BLaER1 (cell line): ENCODE results near the gene YTHDC1.

Experiments used
- H3K27ac ChIP-seq: shearing (Covaris generic); formaldehyde crosslinking; 2 replicates; pipeline ENCODE4 v1.8.1; 2022
- H3K27me3 ChIP-seq: shearing (Covaris generic); formaldehyde crosslinking; 2 replicates; pipeline ENCODE4 v1.8.1; 2022
- H3K36me3 ChIP-seq: shearing (Covaris generic); formaldehyde crosslinking; 2 replicates; pipeline ENCODE4 v1.8.1; 2022
- H3K4me1 ChIP-seq: shearing (Covaris generic); formaldehyde crosslinking; 2 replicates; pipeline ENCODE4 v1.8.1; 2022
- H3K4me2 ChIP-seq: shearing (Covaris generic); formaldehyde crosslinking; 2 replicates; pipeline ENCODE4 v1.8.1; 2022
- H3K4me3 ChIP-seq: shearing (Covaris generic); formaldehyde crosslinking; 2 replicates; pipeline ENCODE4 v1.8.1; 2022
- H3K9ac ChIP-seq: shearing (Covaris generic); formaldehyde crosslinking; 2 replicates; pipeline ENCODE4 v1.8.1; 2022
- H3K9me3 ChIP-seq: shearing (Covaris generic); formaldehyde crosslinking; 2 replicates; pipeline ENCODE4 v1.8.1; 2022
- H4K20me1 ChIP-seq: shearing (Covaris generic); formaldehyde crosslinking; 2 replicates; pipeline ENCODE4 v1.8.1; 2022
- Cebpa-rat ChIP-seq: shearing (Covaris generic); IDR thresholded peaks from 2 replicates; pipeline ENCODE4 v1.8.1; 2022

Gene YTHDC1

GRCh38 chr4:68338625-68339024, 11.3 kb downstream of the YTHDC1 start:
- Histone ChIP-seq H3K27ac (no peak overlapping the region), H3K27me3 (no peaks in the 10 kb centered on the region), H3K36me3 (peaks cover 49% of the 10 kb centered on the region), H3K4me2 (no peak overlapping the region), H3K9me3 (no peaks in the 10 kb centered on the region), H3K9ac (no peak overlapping the region), H3K4me3 (no peak overlapping the region), H4K20me1 (peaks cover 100% of the 10 kb centered on the region), H3K4me1 (no peaks in the 10 kb centered on the region)
- no peak for TF ChIP-seq Cebpa-rat

GRCh38 chr4:68337522-68337921, 12.4 kb downstream of the YTHDC1 start:
- TF ChIP-seq Cebpa-rat: no peak
- Histone ChIP-seq H3K36me3 (peaks cover 60% of the 10 kb centered on the region), H3K4me2 (no peak overlapping the region), H4K20me1 (peaks cover 100% of the 10 kb centered on the region), H3K4me3 (no peak overlapping the region), H3K27ac (no peak overlapping the region), H3K4me1 (no peaks in the 10 kb centered on the region), H3K27me3 (no peaks in the 10 kb centered on the region), H3K9ac (no peak overlapping the region), H3K9me3 (no peaks in the 10 kb centered on the region)

GRCh38 chr4:68337004-68337403, 12.9 kb downstream of the YTHDC1 start:
- no peak overlapping the region for H3K4me3 ChIP-seq
- H3K27me3 ChIP-seq: no peaks in the 10 kb centered on the region
- no peaks in the 10 kb centered on the region for H3K4me1 ChIP-seq
- H3K9me3 ChIP-seq: no peaks in the 10 kb centered on the region
- H3K36me3 ChIP-seq: peaks cover 62% of the 10 kb centered on the region
- H3K27ac ChIP-seq: no peak overlapping the region
- TF ChIP-seq Cebpa-rat: no peak
- no peak overlapping the region for H3K9ac ChIP-seq
- peaks cover 100% of the 10 kb centered on the region for H4K20me1 ChIP-seq
- no peak overlapping the region for H3K4me2 ChIP-seq

- TF ChIP-seq Cebpa-rat: no peak
- Histone ChIP-seq H3K4me1 (no peaks in the 10 kb centered on the region), H3K27me3 (no peaks in the 10 kb centered on the region), H3K9me3 (no peaks in the 10 kb centered on the region), H3K4me2 (no peak overlapping the region), H3K9ac (no peak overlapping the region), H4K20me1 (peaks cover 98% of the 10 kb centered on the region), H3K27ac (no peak overlapping the region), H3K4me3 (no peak overlapping the region), H3K36me3 (peaks cover 65% of the 10 kb centered on the region)
These were observed 13.4 kb downstream of the YTHDC1 start for GRCh38 chr4:68336530-68336929.

GRCh38 chr4:68326141-68326540, 23.7 kb downstream of the YTHDC1 start:
- H3K27me3 ChIP-seq: no peaks in the 10 kb centered on the region
- H3K9ac ChIP-seq: no peak overlapping the region
- no peak for TF ChIP-seq Cebpa-rat
- no peaks in the 10 kb centered on the region for H3K9me3 ChIP-seq
- no peaks in the 10 kb centered on the region for H3K4me1 ChIP-seq
- peaks cover 93% of the 10 kb centered on the region for H3K36me3 ChIP-seq
- no peak overlapping the region for H3K4me2 ChIP-seq
- H4K20me1 ChIP-seq: peaks cover 68% of the 10 kb centered on the region
- no peak overlapping the region for H3K27ac ChIP-seq
- H3K4me3 ChIP-seq: no peak overlapping the region

GRCh38 chr4:68324519-68325262, 25.2 kb downstream of the YTHDC1 start:
- H3K36me3 ChIP-seq: peaks cover 88% of the 10 kb centered on the region
- H3K9me3 ChIP-seq: no peaks in the 10 kb centered on the region

GRCh38 chr4:68319040-68319439, 30.9 kb downstream of the YTHDC1 start:
- H4K20me1 ChIP-seq: peaks cover 20% of the 10 kb centered on the region
- no peaks in the 10 kb centered on the region for H3K4me1 ChIP-seq
- peaks cover 91% of the 10 kb centered on the region for H3K36me3 ChIP-seq
- H3K4me2 ChIP-seq: no peak overlapping the region
- no peaks in the 10 kb centered on the region for H3K27me3 ChIP-seq
- no peak for TF ChIP-seq Cebpa-rat
- H3K27ac ChIP-seq: no peak overlapping the region
- no peak overlapping the region for H3K9ac ChIP-seq
- H3K4me3 ChIP-seq: no peak overlapping the region
- H3K9me3 ChIP-seq: no peaks in the 10 kb centered on the region

More at GRCh38 chr4:68324519-68325262, 25.2 kb downstream of the YTHDC1 start:
- Histone ChIP-seq H3K4me3 (no peak overlapping the region), H3K4me2 (no peak overlapping the region), H3K27ac (no peak overlapping the region), H4K20me1 (peaks cover 59% of the 10 kb centered on the region), H3K27me3 (no peaks in the 10 kb centered on the region), H3K4me1 (no peaks in the 10 kb centered on the region), H3K9ac (no peak overlapping the region)
- TF ChIP-seq Cebpa-rat: no peak

- Histone ChIP-seq H3K27me3 (no peaks in the 10 kb centered on the region), H3K4me3 (no peak overlapping the region), H3K9me3 (no peaks in the 10 kb centered on the region), H3K36me3 (peaks cover 88% of the 10 kb centered on the region), H3K4me1 (no peaks in the 10 kb centered on the region), H3K4me2 (no peak overlapping the region), H3K9ac (no peak overlapping the region), H4K20me1 (peaks cover under 1% of the 10 kb centered on the region; the same call in 1 of the 2 replicates), H3K27ac (no peak overlapping the region)
- TF ChIP-seq Cebpa-rat: no peak
These were observed 33.5 kb downstream of the YTHDC1 start for GRCh38 chr4:68316193-68316969.

- no peak for TF ChIP-seq Cebpa-rat
- no peaks in the 10 kb centered on the region for H3K4me1 ChIP-seq
- no peaks in the 10 kb centered on the region for H3K27me3 ChIP-seq
- peaks cover 49% of the 10 kb centered on the region for H3K36me3 ChIP-seq
- no peak overlapping the region for H3K9ac ChIP-seq
- H3K27ac ChIP-seq: no peak overlapping the region
- H3K4me3 ChIP-seq: no peak overlapping the region
- no peak overlapping the region for H3K4me2 ChIP-seq
- H4K20me1 ChIP-seq: no peaks in the 10 kb centered on the region; the same call in 1 of the 2 replicates
- H3K9me3 ChIP-seq: no peaks in the 10 kb centered on the region
These were observed 39.1 kb downstream of the YTHDC1 start for GRCh38 chr4:68310651-68311247.

GRCh38 chr4:68304731-68305130, 45.2 kb downstream of the YTHDC1 start:
- H3K4me1 ChIP-seq: no peaks in the 10 kb centered on the region
- no peak overlapping the region for H3K9ac ChIP-seq
- no peak overlapping the region for H3K27ac ChIP-seq
- TF ChIP-seq Cebpa-rat: no peak
- H3K9me3 ChIP-seq: no peaks in the 10 kb centered on the region
- no peaks in the 10 kb centered on the region for H4K20me1 ChIP-seq
- H3K27me3 ChIP-seq: no peaks in the 10 kb centered on the region
- H3K4me2 ChIP-seq: no peak overlapping the region
- H3K36me3 ChIP-seq: no peaks in the 10 kb centered on the region
- no peak overlapping the region for H3K4me3 ChIP-seq
